Type B pancreatic cell (in vitro differentiated cells): ENCODE data around the gene ARHGDIA. TPM values are rescaled to one million over a fixed set of nuclear protein-coding genes. Genes with fewer than 3 reads are reported as not detected.

Source experiments
- DNase-seq: peaks from one replicate; pipeline ENCODE4 v3.0.0; 2021; ENCODE audit warnings: mixed read lengths; ENCODE audit not compliant: unreplicated experiment; ENCODE audit errors: extremely low spot score
- H3K27ac Mint-ChIP-seq: 2 replicates; pipeline ENCODE4 v1.8.0; 2021; ENCODE audit warnings: mild to moderate bottlenecking, mixed read lengths
- H3K27me3 Mint-ChIP-seq: 2 replicates; pipeline ENCODE4 v1.8.0; 2021; ENCODE audit warnings: mixed read lengths
- H3K36me3 Mint-ChIP-seq: 2 replicates; pipeline ENCODE4 v1.8.0; 2021; ENCODE audit warnings: mixed read lengths
- H3K4me1 Mint-ChIP-seq: one replicate; pipeline ENCODE4 v1.8.0; 2021; ENCODE audit warnings: mixed read lengths; ENCODE audit not compliant: unreplicated experiment
- H3K4me3 Mint-ChIP-seq: 2 replicates; pipeline ENCODE4 v1.8.0; 2021; ENCODE audit warnings: mild to moderate bottlenecking, mixed read lengths
- H3K9me3 Mint-ChIP-seq: 2 replicates; pipeline ENCODE4 v1.8.0; 2021; ENCODE audit warnings: mixed read lengths
- total RNA-seq: library from RNA; stranded (reverse); gene quantifications from 2 replicates; pipeline ENCODE4 v1.2.1, GENCODE V29; 2021; ENCODE audit warnings: low replicate concordance
- TF ChIP-seq, protein P1 (sequence below): fragments of 200-600 bp; sonication (generic); conservative IDR thresholded peaks from 2 replicates; pipeline ENCODE4 v1.5.0; 2021; ENCODE audit warnings: antibody characterized with exemption, mild to moderate bottlenecking

ARHGDIA gene
- total RNA-seq, 1 donor from 2014 or later = 250 TPM

DNA sequence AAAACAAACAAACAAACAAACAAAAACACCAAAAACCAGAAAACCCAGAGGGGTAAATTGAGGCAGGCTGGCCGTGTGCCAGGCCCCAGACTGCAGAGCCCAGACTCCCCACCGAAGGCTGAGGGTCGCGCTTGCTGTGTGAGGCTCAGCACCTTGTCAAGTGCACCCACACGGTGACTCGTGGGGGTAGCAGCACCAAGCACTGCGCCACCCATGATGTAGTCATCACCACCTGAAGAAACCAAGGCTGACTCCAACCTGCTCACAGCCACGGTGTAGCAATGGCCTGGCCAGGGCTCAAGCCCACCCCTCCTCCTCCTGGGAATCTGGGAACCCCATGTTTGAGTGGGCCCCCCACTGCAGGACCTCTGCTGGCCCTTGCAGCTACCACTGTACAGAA is 50.0 kb downstream of the ARHGDIA start:
- H3K4me3 Mint-ChIP-seq = no peak overlapping the region
- no peak overlapping the region for H3K27ac Mint-ChIP-seq
- TF ChIP-seq, protein P1, sequence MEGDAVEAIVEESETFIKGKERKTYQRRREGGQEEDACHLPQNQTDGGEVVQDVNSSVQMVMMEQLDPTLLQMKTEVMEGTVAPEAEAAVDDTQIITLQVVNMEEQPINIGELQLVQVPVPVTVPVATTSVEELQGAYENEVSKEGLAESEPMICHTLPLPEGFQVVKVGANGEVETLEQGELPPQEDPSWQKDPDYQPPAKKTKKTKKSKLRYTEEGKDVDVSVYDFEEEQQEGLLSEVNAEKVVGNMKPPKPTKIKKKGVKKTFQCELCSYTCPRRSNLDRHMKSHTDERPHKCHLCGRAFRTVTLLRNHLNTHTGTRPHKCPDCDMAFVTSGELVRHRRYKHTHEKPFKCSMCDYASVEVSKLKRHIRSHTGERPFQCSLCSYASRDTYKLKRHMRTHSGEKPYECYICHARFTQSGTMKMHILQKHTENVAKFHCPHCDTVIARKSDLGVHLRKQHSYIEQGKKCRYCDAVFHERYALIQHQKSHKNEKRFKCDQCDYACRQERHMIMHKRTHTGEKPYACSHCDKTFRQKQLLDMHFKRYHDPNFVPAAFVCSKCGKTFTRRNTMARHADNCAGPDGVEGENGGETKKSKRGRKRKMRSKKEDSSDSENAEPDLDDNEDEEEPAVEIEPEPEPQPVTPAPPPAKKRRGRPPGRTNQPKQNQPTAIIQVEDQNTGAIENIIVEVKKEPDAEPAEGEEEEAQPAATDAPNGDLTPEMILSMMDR = no peak
- peaks cover 4% of the 10 kb centered on the region for H3K27me3 Mint-ChIP-seq
- no peak for DNase-seq
- peaks cover 10% of the 10 kb centered on the region for H3K4me1 Mint-ChIP-seq
- H3K36me3 Mint-ChIP-seq = no peaks in the 10 kb centered on the region
- H3K9me3 Mint-ChIP-seq = no peaks in the 10 kb centered on the region

DNA sequence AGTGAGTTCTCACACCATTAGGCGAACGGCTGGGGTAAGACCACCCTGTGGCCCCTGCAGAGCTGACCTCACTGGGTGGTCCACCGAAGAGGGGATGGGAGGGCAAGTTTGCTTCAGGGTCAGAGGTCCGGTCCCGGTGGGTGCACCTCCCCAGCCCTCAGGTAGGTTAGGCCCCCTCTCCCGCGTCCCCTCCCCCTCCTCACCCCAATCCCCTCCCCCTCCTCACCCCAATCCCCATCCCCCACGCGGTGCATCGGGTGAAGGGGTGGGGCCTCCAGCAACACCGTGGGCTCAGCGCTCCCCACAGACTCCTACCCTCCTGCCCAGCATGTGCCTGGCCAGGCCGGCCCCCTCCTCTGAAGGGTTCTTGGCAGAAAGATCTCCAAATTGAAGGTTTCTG is 51.4 kb downstream of the ARHGDIA start:
- Mint-ChIP-seq H3K4me3 (no peak overlapping the region), H3K36me3 (no peaks in the 10 kb centered on the region), H3K27ac (no peak overlapping the region), H3K4me1 (peaks cover 7% of the 10 kb centered on the region), H3K27me3 (peaks cover 6% of the 10 kb centered on the region), H3K9me3 (no peaks in the 10 kb centered on the region)
- TF ChIP-seq, protein P1 = no peak
- no peak for DNase-seq

DNA sequence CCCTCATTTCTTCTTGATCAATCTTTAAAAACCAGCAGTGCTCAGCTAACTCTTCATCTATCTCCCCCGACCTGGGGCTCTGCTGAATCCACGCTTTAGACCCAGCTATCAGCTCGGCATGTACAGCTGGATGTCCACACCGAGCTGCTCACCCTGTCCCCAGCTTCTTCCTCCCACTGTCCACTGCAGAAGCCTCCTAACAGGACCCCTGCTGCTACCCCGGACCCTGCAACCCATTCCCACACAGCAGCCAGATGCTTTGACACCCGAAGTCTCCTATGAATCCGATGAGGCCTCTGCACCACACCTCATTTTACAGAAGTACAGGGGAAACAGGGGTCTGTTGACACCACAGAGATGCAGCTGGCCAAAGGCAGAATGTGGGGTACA is 53.4 kb downstream of the ARHGDIA start:
- no peaks in the 10 kb centered on the region for H3K36me3 Mint-ChIP-seq
- H3K27me3 Mint-ChIP-seq = peaks cover 6% of the 10 kb centered on the region
- H3K4me3 Mint-ChIP-seq = no peak overlapping the region
- no peaks in the 10 kb centered on the region for H3K9me3 Mint-ChIP-seq
- peaks cover 7% of the 10 kb centered on the region for H3K4me1 Mint-ChIP-seq
- H3K27ac Mint-ChIP-seq = no peak overlapping the region
- TF ChIP-seq, protein P1 = no peak
- no peak for DNase-seq

Other genes starting within 250 kb of the ARHGDIA start
- gene NPLOC4, start 234.2 kb downstream of the ARHGDIA start, total RNA-seq = 82.4 and 90.1 TPM in 2 replicates
- 1.4 and 3.0 TPM in 2 replicates for gene TSPAN10, start 234.1 kb downstream of the ARHGDIA start, total RNA-seq
- 0.97 TPM in 1 of 2 replicates, not detected in the other for gene PDE6G, start 214.8 kb downstream of the ARHGDIA start, total RNA-seq
- 24.0 and 28.1 TPM in 2 replicates for gene OXLD1, start 204.7 kb downstream of the ARHGDIA start, total RNA-seq
- 27.5 and 32.1 TPM in 2 replicates for gene CCDC137, start 204.6 kb downstream of the ARHGDIA start, total RNA-seq
- gene ARL16, start 187.5 kb downstream of the ARHGDIA start, total RNA-seq = 41.5 and 47.2 TPM in 2 replicates
- gene HGS, start 187.3 kb downstream of the ARHGDIA start, total RNA-seq = 115 and 119 TPM in 2 replicates
- gene MRPL12, start 168.0 kb downstream of the ARHGDIA start, total RNA-seq = 87.9 and 107 TPM in 2 replicates
- gene SLC25A10, start 159.1 kb downstream of the ARHGDIA start, total RNA-seq = 23.8 and 27.6 TPM in 2 replicates
- gene GCGR, start 67.2 kb downstream of the ARHGDIA start, total RNA-seq = 1.2 and 1.7 TPM in 2 replicates
- gene MCRIP1, start 38.0 kb downstream of the ARHGDIA start, total RNA-seq = 54.2 and 101 TPM in 2 replicates
- not detected in 2 replicates for gene PPP1R27, start 36.3 kb downstream of the ARHGDIA start, total RNA-seq
- gene P4HB, start 10.8 kb downstream of the ARHGDIA start, total RNA-seq = 555 and 815 TPM in 2 replicates
- 102 and 124 TPM in 2 replicates for gene ALYREF, start 20.2 kb upstream of the ARHGDIA start, total RNA-seq
- 136 and 140 TPM in 2 replicates for gene ANAPC11, start 20.4 kb upstream of the ARHGDIA start, total RNA-seq
- 0.64 and 2.5 TPM in 2 replicates for gene NPB, start 30.9 kb upstream of the ARHGDIA start, total RNA-seq
- gene PCYT2, start 40.1 kb upstream of the ARHGDIA start, total RNA-seq = 46.8 and 50.4 TPM in 2 replicates
- gene SIRT7, start 46.8 kb upstream of the ARHGDIA start, total RNA-seq = 29.9 and 46.0 TPM in 2 replicates
- 22.4 and 30.0 TPM in 2 replicates for gene MAFG, start 56.4 kb upstream of the ARHGDIA start, total RNA-seq
- 110 and 127 TPM in 2 replicates for gene PYCR1, start 66.0 kb upstream of the ARHGDIA start, total RNA-seq
- gene MYADML2, start 75.9 kb upstream of the ARHGDIA start, total RNA-seq = not detected in 2 replicates
- 1.9 and 3.2 TPM in 2 replicates for gene NOTUM, start 89.8 kb upstream of the ARHGDIA start, total RNA-seq
- 31.5 and 35.6 TPM in 2 replicates for gene ASPSCR1, start 106.3 kb upstream of the ARHGDIA start, total RNA-seq
- gene CENPX, start 151.5 kb upstream of the ARHGDIA start, total RNA-seq = 60.4 and 69.3 TPM in 2 replicates
- gene LRRC45, start 152.0 kb upstream of the ARHGDIA start, total RNA-seq = 27.6 and 29.4 TPM in 2 replicates
- 41.7 and 51.7 TPM in 2 replicates for gene RAC3, start 160.3 kb upstream of the ARHGDIA start, total RNA-seq
- gene DCXR, start 166.4 kb upstream of the ARHGDIA start, total RNA-seq = 158 and 175 TPM in 2 replicates
- gene RFNG, start 180.5 kb upstream of the ARHGDIA start, total RNA-seq = 35.9 and 43.4 TPM in 2 replicates
- 111 and 112 TPM in 2 replicates for gene GPS1, start 180.6 kb upstream of the ARHGDIA start, total RNA-seq
- 97.0 and 97.1 TPM in 2 replicates for gene DUS1L, start 194.5 kb upstream of the ARHGDIA start, total RNA-seq
- gene FASN, start 226.9 kb upstream of the ARHGDIA start, total RNA-seq = 228 and 326 TPM in 2 replicates